A673 (cell line): ENCODE results near the gene LRRIQ4.

ENCODE experiments used
- CTCF ChIP-seq: fragments of 300-800, 200-600 bp; sonication (generic); conservative IDR thresholded peaks from 2 replicates; pipeline ENCODE4 v1.5.1; 2017; ENCODE audit warnings: low read depth, mild to moderate bottlenecking, antibody characterized with exemption, low read length, moderate library complexity, mixed read lengths
- EZH2 ChIP-seq: fragments of 200-600 bp; sonication (generic); IDR thresholded peaks from 2 replicates; pipeline ENCODE4 v1.6.1; 2017; ENCODE audit warnings: borderline replicate concordance, low read depth, mild to moderate bottlenecking, mixed read lengths, antibody characterized with exemption, low read length; ENCODE audit not compliant: poor library complexity, severe bottlenecking

DNA sequence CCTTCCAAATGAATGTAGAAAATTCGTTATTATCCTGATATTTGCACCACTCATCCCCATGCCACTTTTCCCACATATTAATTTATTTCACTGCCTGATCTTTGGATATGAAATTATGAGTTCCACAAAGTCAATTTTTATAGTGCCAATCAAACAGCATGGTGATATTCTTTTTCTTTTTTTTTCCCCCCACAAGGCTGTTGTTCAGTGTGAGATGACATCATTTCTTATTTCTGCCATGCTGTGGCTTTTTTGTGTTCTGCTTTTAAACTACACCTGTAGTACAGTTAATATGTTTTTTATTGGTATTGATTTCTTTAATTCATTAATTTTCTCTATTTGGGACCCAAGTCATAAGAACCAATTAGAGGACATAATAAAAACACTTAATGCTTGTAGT lies 24.9 kb upstream of the LRRIQ4 start:
- TF ChIP-seq CTCF (no peak), EZH2 (no peak)
